Stimulated activated naive CD8-positive, alpha-beta T cell treated with anti-CD3 and anti-CD28 coated beads, Interleukin-15, Interleukin-2, amounts not matched to agents 100 ng/mL and 50 ng/mL, for 24 hours (primary cell): Measurements from ENCODE around the gene ZSCAN5A.
"Not testable (repeated sequence)": the region's sequence is repeated elsewhere in the genome, so short reads cannot be mapped to it uniquely, and the experiment has no call there.

Source experiments
- H3K27ac Mint-ChIP-seq: one replicate; pipeline ENCODE4 v1.8.0; 2021; ENCODE audit warnings: mild to moderate bottlenecking, mixed read lengths
- H3K27me3 Mint-ChIP-seq: one replicate; pipeline ENCODE4 v1.8.0; 2021; ENCODE audit warnings: mixed read lengths
- H3K36me3 Mint-ChIP-seq: one replicate; pipeline ENCODE4 v1.8.0; 2021; ENCODE audit warnings: low read depth, mixed read lengths
- H3K4me1 Mint-ChIP-seq: one replicate; pipeline ENCODE4 v1.8.0; 2021; ENCODE audit warnings: low read depth, mixed read lengths
- H3K4me3 Mint-ChIP-seq: one replicate; pipeline ENCODE4 v1.8.0; 2021; ENCODE audit warnings: mild to moderate bottlenecking, mixed read lengths
- H3K9me3 Mint-ChIP-seq: one replicate; pipeline ENCODE4 v1.8.0; 2021; ENCODE audit warnings: mixed read lengths

Gene ZSCAN5A, protein sequence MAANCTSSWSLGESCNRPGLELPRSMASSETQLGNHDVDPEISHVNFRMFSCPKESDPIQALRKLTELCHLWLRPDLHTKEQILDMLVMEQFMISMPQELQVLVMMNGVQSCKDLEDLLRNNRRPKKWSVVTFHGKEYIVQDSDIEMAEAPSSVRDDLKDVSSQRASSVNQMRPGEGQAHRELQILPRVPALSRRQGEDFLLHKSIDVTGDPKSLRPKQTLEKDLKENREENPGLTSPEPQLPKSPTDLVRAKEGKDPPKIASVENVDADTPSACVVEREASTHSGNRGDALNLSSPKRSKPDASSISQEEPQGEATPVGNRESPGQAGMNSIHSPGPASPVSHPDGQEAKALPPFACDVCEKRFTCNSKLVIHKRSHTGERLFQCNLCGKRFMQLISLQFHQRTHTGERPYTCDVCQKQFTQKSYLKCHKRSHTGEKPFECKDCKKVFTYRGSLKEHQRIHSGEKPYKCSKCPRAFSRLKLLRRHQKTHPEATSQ

DNA sequence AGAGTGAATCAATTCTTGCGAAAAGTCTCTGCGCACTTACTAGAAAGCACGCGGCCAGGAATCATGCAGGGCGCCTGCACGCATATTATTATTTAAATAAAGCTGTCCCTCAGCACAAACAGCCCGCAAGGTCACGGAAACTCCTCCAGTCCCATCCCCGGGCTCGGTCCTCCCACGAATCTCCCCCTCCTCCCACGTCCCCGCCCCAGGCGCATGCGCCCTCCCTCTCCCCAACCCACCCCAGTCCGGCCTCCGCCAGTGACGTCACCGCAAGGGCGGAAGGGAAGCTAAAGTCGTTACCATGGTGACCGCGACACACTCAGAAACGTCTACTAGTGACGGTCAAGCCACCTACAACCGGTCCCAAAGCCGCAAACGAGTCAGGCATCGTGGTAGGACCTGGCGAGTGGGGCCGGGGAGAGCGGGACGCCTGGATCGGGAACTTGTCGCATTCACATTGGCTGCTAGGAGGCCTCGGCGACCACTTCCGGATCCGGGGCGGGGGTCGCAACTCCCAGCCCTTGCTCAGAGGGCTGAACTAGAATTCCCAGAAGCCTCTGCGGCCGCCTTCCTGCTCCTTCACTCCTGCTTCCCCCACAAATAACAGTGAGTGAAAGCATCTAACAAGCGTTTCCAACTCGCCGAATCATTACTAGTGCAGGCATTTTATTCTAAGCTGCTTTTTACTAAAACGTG, at the start of gene ZSCAN5A:
Gene ZSCAN5A, minus strand, starts transcription at position 459 of the 696 bp plus-strand sequence. CDS start 89,793 bp downstream, outside the sequence.
- peak within 1 kb of the TSS; percentile 88 for H3K4me3 Mint-ChIP-seq
- H3K9me3 Mint-ChIP-seq, result peaks cover 7% of the 10 kb centered on the region
- peaks cover 33% of the 10 kb centered on the region for H3K4me1 Mint-ChIP-seq
- no peaks in the 10 kb centered on the region for H3K27me3 Mint-ChIP-seq
- peaks cover 25% of the 10 kb centered on the region for H3K36me3 Mint-ChIP-seq
- peak within 1 kb of the TSS; percentile 99 for H3K27ac Mint-ChIP-seq

GRCh38 chr19:56360841-56361240, 46.2 kb upstream of the ZSCAN5A start:
- Mint-ChIP-seq H3K4me1 (no peaks in the 10 kb centered on the region), H3K4me3 (no peak overlapping the region), H3K27me3 (no peaks in the 10 kb centered on the region), H3K27ac (no peak overlapping the region), H3K9me3 (peaks cover 51% of the 10 kb centered on the region), H3K36me3 (peaks cover 37% of the 10 kb centered on the region)

DNA sequence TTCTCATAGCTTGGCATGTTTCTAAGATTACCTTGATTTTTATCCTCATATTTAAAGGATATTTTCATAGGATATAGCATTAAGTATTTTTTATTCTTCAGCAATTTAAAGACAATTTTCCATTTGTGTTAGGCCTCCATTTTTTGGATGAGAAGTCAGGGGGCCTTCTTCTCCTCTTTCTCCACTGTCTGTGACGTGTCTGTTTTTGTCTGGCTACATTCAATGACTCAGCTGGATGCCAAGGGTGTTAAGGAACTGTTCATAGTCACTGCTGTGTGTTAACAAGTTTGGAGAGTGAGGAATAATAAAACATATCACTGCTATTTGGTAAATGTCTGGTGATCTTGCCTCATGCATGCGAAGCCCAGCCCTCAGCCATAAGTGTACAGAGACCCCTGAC, 42.3 kb upstream of the ZSCAN5A start:
- H3K9me3 Mint-ChIP-seq, result peaks cover 30% of the 10 kb centered on the region
- no peak overlapping the region for H3K27ac Mint-ChIP-seq
- H3K4me3 Mint-ChIP-seq, result no peak overlapping the region
- peaks cover 31% of the 10 kb centered on the region for H3K36me3 Mint-ChIP-seq
- H3K27me3 Mint-ChIP-seq, result no peaks in the 10 kb centered on the region
- no peaks in the 10 kb centered on the region for H3K4me1 Mint-ChIP-seq

GRCh38 chr19:56355517-56355916, 40.9 kb upstream of the ZSCAN5A start:
- H3K4me1 Mint-ChIP-seq, result no peaks in the 10 kb centered on the region
- H3K9me3 Mint-ChIP-seq, result peaks cover 22% of the 10 kb centered on the region
- H3K27me3 Mint-ChIP-seq, result no peaks in the 10 kb centered on the region
- H3K27ac Mint-ChIP-seq, result no peak overlapping the region
- H3K4me3 Mint-ChIP-seq, result no peak overlapping the region
- H3K36me3 Mint-ChIP-seq, result peaks cover 22% of the 10 kb centered on the region

DNA sequence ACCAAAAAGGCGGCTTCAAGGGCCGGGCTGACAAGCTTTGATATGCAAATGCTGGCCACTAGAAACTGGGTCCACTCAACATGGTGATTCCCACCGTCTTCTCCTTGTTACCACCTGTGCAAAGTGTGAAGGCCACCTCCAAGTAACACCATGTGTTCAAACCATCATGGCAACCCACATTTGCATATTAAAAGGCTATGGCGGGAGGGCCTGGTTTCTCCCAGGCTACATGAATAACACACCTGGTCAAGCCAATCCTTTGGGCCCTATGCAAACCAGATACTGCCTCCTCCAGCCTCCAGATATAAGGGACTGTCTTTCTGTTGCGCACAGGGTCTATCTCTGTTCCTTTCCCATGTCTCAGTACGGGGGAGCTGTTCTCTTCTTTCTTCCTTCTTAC, 36.6 kb upstream of the ZSCAN5A start:
- Mint-ChIP-seq H3K4me3 (no peak overlapping the region), H3K36me3 (no peaks in the 10 kb centered on the region), H3K27ac (no peak overlapping the region), H3K4me1 (no peaks in the 10 kb centered on the region), H3K9me3 (no peaks in the 10 kb centered on the region), H3K27me3 (no peaks in the 10 kb centered on the region)

DNA sequence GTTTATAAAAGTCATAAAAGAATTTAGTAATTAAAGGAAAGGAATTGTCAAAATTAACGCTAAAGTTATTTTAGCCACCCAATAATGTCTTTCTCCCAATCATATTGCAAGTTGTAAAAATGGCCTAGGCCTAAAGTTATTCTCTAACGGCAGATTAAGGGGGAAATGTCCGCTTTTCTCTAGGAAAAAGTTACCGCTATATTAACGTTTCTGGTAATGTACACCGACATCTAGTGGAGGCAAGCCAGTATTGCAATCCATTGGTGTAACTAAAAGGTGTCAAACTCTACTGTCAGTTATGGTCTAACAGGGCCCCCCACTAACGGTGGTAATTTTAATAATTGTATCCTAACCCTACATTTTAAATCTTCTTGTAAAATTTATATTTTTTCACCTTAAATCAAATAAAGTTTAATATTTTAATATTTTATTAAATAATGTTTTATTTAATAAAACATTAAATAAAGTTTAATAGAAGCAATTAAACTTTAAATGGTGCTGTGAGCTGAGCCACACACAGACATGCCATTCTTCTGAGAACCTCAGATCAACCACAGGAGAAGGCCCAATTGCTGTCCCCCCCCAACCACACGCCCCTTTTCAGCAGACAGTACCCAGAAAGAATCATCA, 35.9 kb upstream of the ZSCAN5A start:
- Mint-ChIP-seq H3K4me3 (no peak overlapping the region), H3K27me3 (no peaks in the 10 kb centered on the region), H3K4me1 (no peaks in the 10 kb centered on the region), H3K36me3 (no peaks in the 10 kb centered on the region), H3K27ac (no peak overlapping the region), H3K9me3 (no peaks in the 10 kb centered on the region)

- no peak overlapping the region for H3K4me3 Mint-ChIP-seq
- H3K9me3 Mint-ChIP-seq, result no peaks in the 10 kb centered on the region
- H3K27me3 Mint-ChIP-seq, result peaks cover under 1% of the 10 kb centered on the region
- H3K36me3 Mint-ChIP-seq, result no peaks in the 10 kb centered on the region
- no peak overlapping the region for H3K27ac Mint-ChIP-seq
- no peaks in the 10 kb centered on the region for H3K4me1 Mint-ChIP-seq
These were observed 33.7 kb upstream of the ZSCAN5A start for GRCh38 chr19:56348289-56348877.

DNA sequence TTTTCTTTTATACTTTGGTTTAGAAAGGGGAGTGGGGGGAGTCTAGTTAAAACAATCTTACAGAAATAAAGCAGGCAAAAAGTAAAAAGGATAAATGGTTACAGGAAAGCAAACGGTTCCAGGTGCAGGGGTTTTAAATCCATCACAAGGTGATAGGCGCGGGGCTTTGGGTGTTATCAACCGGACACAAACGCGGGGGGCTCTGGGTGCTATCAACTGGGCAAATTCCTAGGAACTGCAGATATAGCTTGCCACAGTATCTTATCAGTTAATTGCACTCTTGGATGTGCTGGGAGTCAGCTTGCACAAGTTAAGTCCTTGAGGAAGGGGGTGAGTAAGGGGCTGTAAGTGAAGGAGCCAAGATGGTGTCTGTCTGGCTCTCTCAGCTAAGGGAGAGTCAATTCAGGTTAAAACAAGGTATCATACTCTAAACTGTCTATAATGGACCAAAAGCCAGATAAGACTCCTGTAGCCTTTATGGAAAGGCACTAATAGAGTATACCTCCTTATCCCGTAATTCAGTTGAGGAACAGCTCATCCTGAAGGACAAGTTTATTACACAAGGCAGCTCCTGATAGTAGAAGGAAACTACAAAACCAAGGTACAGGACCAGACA, 32.6 kb upstream of the ZSCAN5A start:
- Mint-ChIP-seq H3K27me3 (peaks cover 11% of the 10 kb centered on the region), H3K36me3 (peaks cover 8% of the 10 kb centered on the region), H3K27ac (no peak overlapping the region), H3K9me3 (peaks cover 7% of the 10 kb centered on the region), H3K4me3 (no peak overlapping the region), H3K4me1 (no peaks in the 10 kb centered on the region)

DNA sequence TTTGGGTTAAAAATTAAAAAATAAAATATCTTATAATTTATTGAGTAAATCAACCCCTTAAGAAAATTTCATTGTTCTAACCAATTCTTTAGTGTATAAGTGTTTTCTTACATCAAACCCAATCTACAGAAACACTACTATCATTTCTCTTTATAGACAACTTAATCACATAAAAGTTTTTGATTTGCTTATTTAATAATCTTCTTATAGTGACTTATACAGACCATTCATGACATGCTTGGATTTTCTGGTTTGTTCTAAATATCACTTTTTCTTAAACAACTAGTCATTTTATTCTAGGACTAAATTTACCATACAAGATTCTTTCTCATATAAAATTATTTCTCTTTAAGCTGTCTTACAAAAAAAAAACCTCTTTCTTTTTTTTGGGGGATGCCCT, 27.3 kb upstream of the ZSCAN5A start:
- H3K36me3 Mint-ChIP-seq, result peaks cover 8% of the 10 kb centered on the region

GRCh38 chr19:56339031-56339430, 24.4 kb upstream of the ZSCAN5A start:
- not testable (repeated sequence) for H3K36me3 Mint-ChIP-seq, H3K4me3 Mint-ChIP-seq, H3K4me1 Mint-ChIP-seq, H3K27ac Mint-ChIP-seq
- Mint-ChIP-seq H3K27me3 (peaks cover 11% of the 10 kb centered on the region), H3K9me3 (peaks cover 22% of the 10 kb centered on the region)

More for the DNA sequence above, 27.3 kb upstream of the ZSCAN5A start:
- Mint-ChIP-seq H3K4me3 (no peak overlapping the region), H3K27me3 (peaks cover 11% of the 10 kb centered on the region), H3K27ac (no peak overlapping the region), H3K9me3 (peaks cover 22% of the 10 kb centered on the region), H3K4me1 (no peaks in the 10 kb centered on the region)

DNA sequence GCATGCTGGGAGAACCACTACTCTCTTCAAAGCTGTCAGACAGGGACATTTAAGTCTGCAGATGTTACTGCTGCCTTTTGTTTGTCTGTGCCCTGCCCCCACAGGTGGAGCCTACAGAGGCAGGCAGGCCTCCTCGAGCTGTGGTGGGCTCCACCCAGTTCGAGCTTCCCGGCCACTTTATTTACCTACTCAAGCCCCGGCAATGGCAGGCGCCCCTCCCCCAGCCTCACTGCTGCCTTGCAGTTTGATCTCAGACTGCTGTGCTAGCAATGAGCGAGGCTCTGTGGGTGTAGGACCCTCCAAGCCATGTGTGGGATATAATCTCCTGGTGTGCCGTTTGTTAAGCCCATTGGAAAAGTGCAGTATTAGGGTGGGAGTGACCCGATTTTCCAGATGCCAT, 22.4 kb upstream of the ZSCAN5A start:
- H3K9me3 Mint-ChIP-seq, result peaks cover 19% of the 10 kb centered on the region
- H3K27me3 Mint-ChIP-seq, H3K27ac Mint-ChIP-seq, H3K4me3 Mint-ChIP-seq, H3K4me1 Mint-ChIP-seq, H3K36me3 Mint-ChIP-seq: not testable (repeated sequence)

GRCh38 chr19:56335371-56335770, 20.7 kb upstream of the ZSCAN5A start:
- not testable (repeated sequence) for H3K36me3 Mint-ChIP-seq, H3K27ac Mint-ChIP-seq, H3K4me3 Mint-ChIP-seq, H3K9me3 Mint-ChIP-seq, H3K4me1 Mint-ChIP-seq, H3K27me3 Mint-ChIP-seq

DNA sequence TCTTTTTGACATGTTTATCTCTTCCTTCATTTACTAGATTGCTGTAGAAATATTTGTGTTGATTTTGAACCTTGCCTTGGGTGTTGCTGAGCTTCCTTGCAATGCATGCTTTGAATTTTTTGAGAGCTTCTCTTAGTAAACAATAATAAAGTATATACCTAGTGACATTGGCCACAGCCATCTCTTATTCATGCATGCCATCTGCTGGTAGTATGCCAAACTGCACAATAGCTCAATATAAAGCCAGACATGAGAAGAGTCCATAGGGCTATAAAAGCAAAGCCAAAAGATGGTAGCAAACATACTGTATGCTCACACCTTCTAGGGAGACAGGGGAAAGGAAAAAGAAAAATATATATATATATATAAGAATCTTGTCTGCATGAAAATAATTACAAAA, 18.9 kb upstream of the ZSCAN5A start:
- no peak overlapping the region for H3K4me3 Mint-ChIP-seq
- H3K36me3 Mint-ChIP-seq, result no peaks in the 10 kb centered on the region
- H3K9me3 Mint-ChIP-seq, result peaks cover 6% of the 10 kb centered on the region

DNA sequence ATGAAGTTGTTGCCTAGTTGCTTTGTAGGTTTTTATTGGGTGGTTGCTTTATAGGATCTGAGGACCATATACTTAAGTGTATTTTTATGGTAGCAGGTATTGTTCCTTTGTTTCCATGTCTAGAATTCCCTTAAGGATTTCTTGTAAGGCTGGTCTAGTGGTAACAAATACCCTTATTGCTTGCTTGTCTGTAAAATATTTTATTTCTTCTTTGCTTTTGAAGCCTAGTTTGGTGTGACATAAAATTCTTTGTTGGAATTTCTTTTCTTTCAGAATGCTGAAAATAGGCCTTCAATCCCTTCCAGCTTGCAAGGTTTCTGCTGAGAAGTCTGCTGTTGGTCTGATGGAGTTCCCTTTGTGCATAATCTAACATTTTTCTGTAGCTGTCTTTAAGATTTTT, 18.1 kb upstream of the ZSCAN5A start:
- Mint-ChIP-seq H3K36me3 (no peaks in the 10 kb centered on the region), H3K27ac (no peak overlapping the region), H3K4me1 (no peaks in the 10 kb centered on the region), H3K9me3 (peaks cover 6% of the 10 kb centered on the region), H3K27me3 (peaks cover 4% of the 10 kb centered on the region), H3K4me3 (no peak overlapping the region)

More for the DNA sequence above, 18.9 kb upstream of the ZSCAN5A start:
- Mint-ChIP-seq H3K27ac (no peak overlapping the region), H3K4me1 (no peaks in the 10 kb centered on the region), H3K27me3 (peaks cover 4% of the 10 kb centered on the region)
